Measurements from ENCODE around the gene TUBB4A.

TUBB4A gene

GRCh38 chr19:6503407-6504201 lies 1.5 kb upstream of the TUBB4A start:
- TF ChIP-seq CTCF (conservative IDR thresholded peaks at IDR 0.05; ENCODE audit: control insufficient read depth, insufficient read depth, low read depth, low read length): no peak
- no peak for DNase-seq (ENCODE audit: low read depth)

GRCh38 chr19:6500837-6501739 lies 1.0 kb downstream of the TUBB4A start:
- TF ChIP-seq CTCF (conservative IDR thresholded peaks at IDR 0.05; ENCODE audit: control insufficient read depth, insufficient read depth, low read depth, low read length): no peak
- no peak for DNase-seq (ENCODE audit: low read depth)
- H3K4me3 ChIP-seq (ENCODE audit: control insufficient read depth, low read depth, low read length): no peak overlapping the region

More at GRCh38 chr19:6503407-6504201, 1.5 kb upstream of the TUBB4A start:
- no peak overlapping the region for H3K4me3 ChIP-seq (ENCODE audit: control insufficient read depth, low read depth, low read length)

GRCh38 chr19:6499052-6499790 lies 2.9 kb downstream of the TUBB4A start:
- no peak for DNase-seq (ENCODE audit: low read depth)
- no peak overlapping the region for H3K4me3 ChIP-seq (ENCODE audit: control insufficient read depth, low read depth, low read length)
- no peak for TF ChIP-seq CTCF (conservative IDR thresholded peaks at IDR 0.05; ENCODE audit: control insufficient read depth, insufficient read depth, low read depth, low read length)

- no peak for TF ChIP-seq CTCF (conservative IDR thresholded peaks at IDR 0.05; ENCODE audit: control insufficient read depth, insufficient read depth, low read depth, low read length)
- DNase-seq (ENCODE audit: low read depth): no peak
- H3K4me3 ChIP-seq (ENCODE audit: control insufficient read depth, low read depth, low read length): no peak overlapping the region
Observed at GRCh38 chr19:6498294-6499036, 3.6 kb downstream of the TUBB4A start.

GRCh38 chr19:6495947-6496346 lies 6.2 kb downstream of the TUBB4A start:
- no peak for TF ChIP-seq CTCF (conservative IDR thresholded peaks at IDR 0.05; ENCODE audit: control insufficient read depth, insufficient read depth, low read depth, low read length)
- no peak overlapping the region for H3K4me3 ChIP-seq (ENCODE audit: control insufficient read depth, low read depth, low read length)
- DNase-seq (ENCODE audit: low read depth): no peak
